Psoas muscle (tissue), 8 donors: Measurements from ENCODE around the gene PAQR7. TPM values are rescaled to one million over a fixed set of nuclear protein-coding genes. Genes with fewer than 3 reads are reported as not detected.

Experiments
- ATAC-seq, 4 donors: fragments of 200-7000 bp; cut with Tn5 transposase; one replicate each; pipeline ENCODE4 v1.9.1; 2020; ENCODE audit warnings: moderate library complexity in 3 of 4, mild to moderate bottlenecking in 2 of 4
- DNase-seq, 2 donors: peaks; one replicate each; pipeline ENCODE4 v3.0.0-alpha.2; 2020
- H3K27ac ChIP-seq: fragments of 200-600 bp; one replicate; pipeline ENCODE4 v1.8.0; 2022
- H3K27me3 ChIP-seq, 3 donors: fragments of 200-600 bp in 1 of 3; one replicate each; pipeline versions ENCODE4 v1.6.1 to v1.8.0; 2013 to 2022; ENCODE audit warnings: low read length in 2 of 3, mild to moderate bottlenecking in 2 of 3, moderate library complexity in 1 of 3; ENCODE audit not compliant: insufficient read depth in 3 of 3
- H3K36me3 ChIP-seq, 2 donors: fragments of 200-600 bp in 1 of 2; one replicate each; pipeline versions ENCODE4 v1.6.1 to v1.8.0; 2013 to 2022; ENCODE audit warnings: low read depth in 1 of 2, mild to moderate bottlenecking in 1 of 2, moderate library complexity in 1 of 2; ENCODE audit not compliant: insufficient read depth in 1 of 2
- H3K4me1 ChIP-seq: fragments of 200-600 bp; one replicate; pipeline ENCODE4 v1.8.0; 2022
- H3K4me3 ChIP-seq: fragments of 200-600 bp; one replicate; pipeline ENCODE4 v1.8.0; 2022; ENCODE audit warnings: mild to moderate bottlenecking
- H3K9me3 ChIP-seq: fragments of 200-600 bp; one replicate; pipeline ENCODE4 v1.8.0; 2022
- CTCF ChIP-seq: fragments of 200-600 bp; IDR thresholded peaks from one replicate; pipeline ENCODE4 v1.8.0; 2022; ENCODE audit warnings: antibody characterized with exemption
- WGBS, 3 donors: extraction: QIAGEN DNeasy Blood & Tissue Kit; methylation state at CpG; one replicate each; pipeline versions ENCODE4 v1.1.6 to v1.1.7; 2013; 5-methylcytosine and 5-hydroxymethylcytosine counted together
- intact Hi-C, 2 donors: fragments of 100-400 bp; cut with DNase I; formaldehyde crosslinking; loops; one replicate each; pipeline versions ENCODE4 v1.11.0 to v1.14.2; 2022
- polyA plus RNA-seq, 3 donors: library from polyadenylated mRNA; stranded (reverse); fragments of 200-250 nt; gene quantifications; one replicate each; pipeline ENCODE4 v1.2.3, GENCODE V29; 2013
- total RNA-seq, 4 donors: library from RNA; stranded (reverse); fragmentation: NEBNext Ultra II Directional in 2 of 4; extraction: Animal tissue kit (Norgen Biotek cat#: 25700) in 2 of 4; gene quantifications; one replicate each; pipeline versions ENCODE4 v1.2.1 to v1.2.4, GENCODE V29; 2021 to 2023
- donor health status: healthy with polysubstance abuse.
- donor health status: DM: no; HTN: no; CAD: no; lungs with moderate emphysema.
- donor health status: Bipolar disorder and iron deficiency.
- donor health status: healthy.
- donor health status: DM: yes; HTN: yes; CAD: no.
- donor health status: DM: no; HTN: no; CAD: no.
- donor health status: DM: no; HTN: no; CAD: no.
- donor health status: DM: yes; HTN: yes; CAD: no.

PAQR7 gene
- total and polyA plus RNA-seq, 7 donors = 2.1 to 3.7 (median 2.3) TPM

- intact Hi-C loops = loop anchor here in 1 of 2 donors (5.0 kb wide), 1 partner anchor 312 kb away; no protein-coding TSS in a partner anchor
Measured at GRCh38 chr1:25813734-25814471, 61.6 kb downstream of the PAQR7 start.

GRCh38 chr1:25813071-25813733 lies 62.3 kb downstream of the PAQR7 start:
- Histone ChIP-seq H3K9me3 (no peaks in the 10 kb centered on the region), H3K4me3 (no peak overlapping the region), H3K4me1 (peaks cover 10% of the 10 kb centered on the region), H3K27ac (no peak overlapping the region), H3K36me3 (peaks cover 0 to 77% of the 10 kb centered on the region in 2 donors), H3K27me3 (no peaks in the 10 kb centered on the region)
- intact Hi-C loops = loop anchor here in 1 of 2 donors (5.0 kb wide), 1 partner anchor 311 kb away; no protein-coding TSS in a partner anchor
- ATAC-seq = no peak
- DNase-seq = no peak
- WGBS, 3 donors = 81 to 84% (median 84%) methylated on average over 11 of the region's 11 CpGs
- no peak for TF ChIP-seq CTCF

More at GRCh38 chr1:25813734-25814471, 61.6 kb downstream of the PAQR7 start:
- peaks cover 17% of the 10 kb centered on the region for H3K4me1 ChIP-seq
- H3K27me3 ChIP-seq = no peaks in the 10 kb centered on the region
- DNase-seq = no peak
- peaks cover 0 to 70% of the 10 kb centered on the region in 2 donors for H3K36me3 ChIP-seq
- TF ChIP-seq CTCF = no peak
- no peak overlapping the region for H3K4me3 ChIP-seq
- WGBS, 3 donors = 89 to 92% (median 90%) methylated on average over 24 of the region's 24 CpGs
- H3K9me3 ChIP-seq = no peaks in the 10 kb centered on the region
- H3K27ac ChIP-seq = no peak overlapping the region
- ATAC-seq = no peak

Other genes with a start within 250 kb of the PAQR7 start
- 100 to 1,000 TPM in 1 of 4 donors, 10 to 100 TPM in 3; 37.8 to 104 (median 56.1) TPM for gene SELENON, start 75.5 kb downstream of the PAQR7 start, total RNA-seq
- gene SELENON, start 75.5 kb downstream of the PAQR7 start, polyA plus RNA-seq = 10 to 100 TPM; 25.3 to 39.3 (median 29.0) TPM
- 100 to 1,000 TPM in 1 of 4 donors, 10 to 100 TPM in 3; 85.2 to 112 (median 94.1) TPM for gene MTFR1L, start 55.8 kb downstream of the PAQR7 start, total RNA-seq
- 100 to 1,000 TPM in 2 of 3 donors, 10 to 100 TPM in 1; 99.2 to 135 (median 110) TPM for gene MTFR1L, start 55.8 kb downstream of the PAQR7 start, polyA plus RNA-seq
- gene AUNIP, start 16.3 kb downstream of the PAQR7 start, total RNA-seq = under 1 TPM in 2 of 4 donors, not detected in 2; 0.26 to 0.47 TPM
- under 1 TPM; 0.05 to 0.13 (median 0.07) TPM for gene AUNIP, start 16.3 kb downstream of the PAQR7 start, polyA plus RNA-seq
- 10 to 100 TPM; 10.1 to 29.2 (median 16.6) TPM for gene STMN1, start 30.7 kb upstream of the PAQR7 start, total RNA-seq
- 10 to 100 TPM in 2 of 3 donors, 1 to 10 TPM in 1; 7.6 to 24.8 (median 14.3) TPM for gene STMN1, start 30.7 kb upstream of the PAQR7 start, polyA plus RNA-seq
- gene PAFAH2, start 122.4 kb upstream of the PAQR7 start, total RNA-seq = 10 to 100 TPM in 3 of 4 donors, 1 to 10 TPM in 1; 5.5 to 15.8 (median 13.3) TPM
- 10 to 100 TPM in 1 of 3 donors, 1 to 10 TPM in 2; 5.1 to 30.1 (median 8.8) TPM for gene PAFAH2, start 122.4 kb upstream of the PAQR7 start, polyA plus RNA-seq
- gene EXTL1, start 146.1 kb upstream of the PAQR7 start, total RNA-seq = 1 to 10 TPM in 3 of 4 donors, under 1 TPM in 1; 0.39 to 4.6 (median 2.1) TPM
- gene EXTL1, start 146.1 kb upstream of the PAQR7 start, polyA plus RNA-seq = 1 to 10 TPM in 1 of 3 donors, under 1 TPM in 2; 0.61 to 1.1 (median 0.90) TPM
- 1 to 10 TPM in 3 of 4 donors, under 1 TPM in 1; 0.32 to 7.8 (median 4.2) TPM for gene SLC30A2, start 170.4 kb upstream of the PAQR7 start, total RNA-seq
- 1 to 10 TPM in 1 of 3 donors, under 1 TPM in 2; 0.21 to 1.2 (median 0.70) TPM for gene SLC30A2, start 170.4 kb upstream of the PAQR7 start, polyA plus RNA-seq
- 1,000 to 10,000 TPM in 1 of 4 donors, 100 to 1,000 TPM in 2, 10 to 100 TPM in 1; 74.2 to 2,937 (median 350) TPM for gene TRIM63, start 191.9 kb upstream of the PAQR7 start, total RNA-seq
- 1,000 to 10,000 TPM in 2 of 3 donors, 100 to 1,000 TPM in 1; 369 to 2,799 (median 1,951) TPM for gene TRIM63, start 191.9 kb upstream of the PAQR7 start, polyA plus RNA-seq
- 1 to 10 TPM; 3.1 to 7.0 (median 5.3) TPM for gene PDIK1L, start 236.1 kb upstream of the PAQR7 start, total RNA-seq
- 1 to 10 TPM; 1.4 to 5.8 (median 2.4) TPM for gene PDIK1L, start 236.1 kb upstream of the PAQR7 start, polyA plus RNA-seq